ENCODE data around the gene TRAPPC6A.

GRCh38 chr19:45224645-45225044, 46.6 kb upstream of the TRAPPC6A start:
- no peak for TF ChIP-seq TEAD1 (CRISPR knock-in tag; IDR thresholded peaks at IDR 0.05)
- TF ChIP-seq CTCF (IDR thresholded peaks at IDR 0.05), result no peak
- no peak for TF ChIP-seq IRF2 (CRISPR knock-in tag; IDR thresholded peaks at IDR 0.05; ENCODE audit: borderline replicate concordance, low read depth)
- no peak for TF ChIP-seq E2F1 (CRISPR knock-in tag; IDR thresholded peaks at IDR 0.05)
- TF ChIP-seq CREB1 (CRISPR knock-in tag; IDR thresholded peaks at IDR 0.05), result no peak
- TF ChIP-seq CBFB (CRISPR knock-in tag; IDR thresholded peaks at IDR 0.05; ENCODE audit: low read depth), result no peak
